Gastrocnemius medialis (tissue), 4 donors: ENCODE data around the gene IGSF21. TPM values are rescaled to one million over a fixed set of nuclear protein-coding genes. Genes with fewer than 3 reads are reported as not detected.

ENCODE experiments used
- ATAC-seq, 2 donors: fragments of 150-250 bp; one replicate each; pipeline ENCODE4 v1.9.1; 2016
- DNase-seq, 2 donors: peaks; one replicate each; pipeline ENCODE4 v3.0.0-alpha.2; 2019
- H3K27ac ChIP-seq, 4 donors: fragments of 200-600 bp; sonication (generic); 1 replicate in 1 of 4; 2 replicates in 3 of 4; pipeline ENCODE4 v1.5.1; 2016 to 2018; ENCODE audit warnings: mild to moderate bottlenecking in 2 of 4, moderate library complexity in 1 of 4
- H3K27me3 ChIP-seq, 3 donors: fragments of 200-600 bp; sonication (generic) in 2 of 3; 1 replicate in 1 of 3; 2 replicates in 2 of 3; pipeline versions ENCODE4 v1.5.1 to v1.6.0; 2016 to 2019; ENCODE audit warnings: mild to moderate bottlenecking in 1 of 3, moderate library complexity in 1 of 3
- H3K36me3 ChIP-seq, 2 donors: fragments of 200-600 bp; sonication (generic) in 1 of 2; one replicate each; pipeline ENCODE4 v1.5.1; 2017 to 2018
- H3K4me1 ChIP-seq, 2 donors: fragments of 200-600 bp; sonication (generic) in 1 of 2; one replicate each; pipeline ENCODE4 v1.5.1; 2016 to 2017; ENCODE audit warnings: mild to moderate bottlenecking in 2 of 2
- H3K4me3 ChIP-seq, 4 donors: fragments of 200-600 bp; sonication (generic) in 3 of 4; 1 replicate in 1 of 4; 2 replicates in 3 of 4; pipeline ENCODE4 v1.5.1; 2016 to 2019; ENCODE audit warnings: mild to moderate bottlenecking in 2 of 4
- H3K9me3 ChIP-seq, 3 donors: fragments of 200-600 bp; sonication (generic) in 2 of 3; 1 replicate in 1 of 3; 2 replicates in 2 of 3; pipeline ENCODE4 v1.5.1; 2016 to 2019
- POLR2A ChIP-seq, 2 donors: fragments of 450-650 bp; IDR thresholded peaks; one replicate each; pipeline ENCODE4 v1.6.1; 2017; ENCODE audit warnings: antibody characterized with exemption in 2 of 2, mild to moderate bottlenecking in 2 of 2, moderate library complexity in 2 of 2
- in situ Hi-C, 4 donors: fragments of 200-750 bp; cut with MboI; loops; one replicate each; pipeline versions ENCODE4 v1.15.0 to v1.8.0; 2017; ENCODE audit warnings: low sequenced_read_pairs in 4 of 4
- intact Hi-C: fragments of 100-400 bp; cut with DNase I; formaldehyde crosslinking; loops from one replicate; pipeline ENCODE4 v1.15.1; 2023; ENCODE audit warnings: low total_unique reads
- total RNA-seq, 4 donors: library from RNA; depleted of rRNA; stranded (reverse); fragments of >200 nt; gene quantifications; one replicate each; pipeline versions ENCODE4 v1.1.0 to v1.2.3, GENCODE V29; 2016
- TF ChIP-seq, protein P1 (sequence below), 5 experiments: fragments of 450-650 bp in 3 of 5; fragments of 200-600 bp in 2 of 5; sonication (generic) in 2 of 5; IDR thresholded peaks in 4 of 5; conservative IDR thresholded peaks in 1 of 5; 1 replicate in 4 of 5; 2 replicates in 1 of 5; pipeline ENCODE4 v1.5.1; 2016 to 2019; ENCODE audit warnings: antibody characterized with exemption in 5 of 5, mild to moderate bottlenecking in 3 of 5, moderate library complexity in 3 of 5

Gene IGSF21
- total RNA-seq, 4 donors from 2014 or later, result 0.32 to 0.66 (median 0.53) TPM

DNA sequence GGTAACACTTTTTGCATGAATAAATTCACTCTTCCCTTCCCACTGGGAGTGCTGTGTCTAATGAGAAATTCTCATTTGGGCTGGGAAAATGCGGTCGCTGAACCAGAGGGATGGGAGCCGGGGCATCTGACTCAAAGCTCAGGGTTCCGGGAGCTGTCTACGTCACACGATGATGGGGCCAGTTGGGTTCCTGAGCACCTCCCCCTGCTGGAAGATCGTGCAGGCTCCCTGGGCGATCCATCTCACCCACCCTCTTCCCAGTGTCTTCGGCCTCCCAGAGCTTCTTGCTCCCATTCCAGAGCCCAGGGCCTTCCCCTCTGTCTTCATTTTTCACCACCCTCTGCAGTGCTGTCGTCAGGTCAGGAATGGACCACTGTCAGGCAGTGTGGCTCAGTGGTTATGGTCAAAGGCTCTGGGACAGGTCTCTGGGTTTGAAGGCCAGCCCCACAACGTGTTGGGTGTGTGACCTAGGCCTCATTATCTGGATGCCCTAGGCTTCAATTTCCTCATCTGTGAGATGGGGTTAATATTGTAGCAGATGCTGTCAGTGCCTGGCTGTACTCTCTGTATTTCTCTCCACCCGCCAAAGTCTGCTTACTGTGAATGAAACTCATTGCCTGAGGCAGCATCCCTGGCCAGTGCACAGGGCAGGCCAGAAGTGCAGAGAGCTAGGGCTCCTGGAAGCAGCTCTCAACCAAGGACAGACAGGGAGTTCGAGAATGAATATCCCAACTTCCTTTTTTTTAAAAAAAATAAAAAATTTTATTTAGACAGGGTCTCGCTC lies 31.8 kb downstream of the IGSF21 start:
- H3K4me3 ChIP-seq, result no peak overlapping the region
- intact Hi-C loops, result no loop called here
- no peak for ATAC-seq
- no peak for DNase-seq
- H3K9me3 ChIP-seq, result no peaks in the 10 kb centered on the region
- no peaks in the 10 kb centered on the region for H3K36me3 ChIP-seq
- in situ Hi-C loops, result no loop called here
- no peak for TF ChIP-seq POLR2A (IDR thresholded peaks at IDR 0.05)
- TF ChIP-seq, protein P1, sequence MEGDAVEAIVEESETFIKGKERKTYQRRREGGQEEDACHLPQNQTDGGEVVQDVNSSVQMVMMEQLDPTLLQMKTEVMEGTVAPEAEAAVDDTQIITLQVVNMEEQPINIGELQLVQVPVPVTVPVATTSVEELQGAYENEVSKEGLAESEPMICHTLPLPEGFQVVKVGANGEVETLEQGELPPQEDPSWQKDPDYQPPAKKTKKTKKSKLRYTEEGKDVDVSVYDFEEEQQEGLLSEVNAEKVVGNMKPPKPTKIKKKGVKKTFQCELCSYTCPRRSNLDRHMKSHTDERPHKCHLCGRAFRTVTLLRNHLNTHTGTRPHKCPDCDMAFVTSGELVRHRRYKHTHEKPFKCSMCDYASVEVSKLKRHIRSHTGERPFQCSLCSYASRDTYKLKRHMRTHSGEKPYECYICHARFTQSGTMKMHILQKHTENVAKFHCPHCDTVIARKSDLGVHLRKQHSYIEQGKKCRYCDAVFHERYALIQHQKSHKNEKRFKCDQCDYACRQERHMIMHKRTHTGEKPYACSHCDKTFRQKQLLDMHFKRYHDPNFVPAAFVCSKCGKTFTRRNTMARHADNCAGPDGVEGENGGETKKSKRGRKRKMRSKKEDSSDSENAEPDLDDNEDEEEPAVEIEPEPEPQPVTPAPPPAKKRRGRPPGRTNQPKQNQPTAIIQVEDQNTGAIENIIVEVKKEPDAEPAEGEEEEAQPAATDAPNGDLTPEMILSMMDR (IDR thresholded peaks at IDR 0.05 in 4 of 5, conservative IDR thresholded peaks at IDR 0.05 in 1 of 5), result no peak
- no peak overlapping the region for H3K27ac ChIP-seq
- peaks cover 0 to 15% (median 0%) of the 10 kb centered on the region in 3 donors for H3K27me3 ChIP-seq
- no peaks in the 10 kb centered on the region for H3K4me1 ChIP-seq

DNA sequence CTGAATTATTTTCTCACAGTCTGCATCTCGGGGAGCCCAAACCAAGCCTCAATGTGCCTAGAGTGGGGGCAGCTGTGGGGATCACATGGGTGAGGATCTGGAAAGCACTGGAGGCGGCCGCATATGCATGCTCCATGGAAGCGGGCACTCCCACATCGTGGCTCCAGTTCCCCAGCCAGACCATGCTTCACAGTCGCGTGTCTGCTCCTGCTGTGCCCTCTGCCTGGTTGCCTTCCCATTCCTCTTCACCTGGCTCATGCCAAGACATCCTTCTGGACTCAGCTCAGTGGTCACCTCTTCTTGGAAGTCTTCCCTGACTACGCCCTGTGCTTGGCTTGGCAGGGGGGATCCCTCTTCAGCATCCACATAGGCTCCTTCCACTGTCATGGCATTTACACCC lies 32.8 kb downstream of the IGSF21 start:
- no peak for ATAC-seq
- in situ Hi-C loops (no loop called here), intact Hi-C loops (no loop called here)

DNA sequence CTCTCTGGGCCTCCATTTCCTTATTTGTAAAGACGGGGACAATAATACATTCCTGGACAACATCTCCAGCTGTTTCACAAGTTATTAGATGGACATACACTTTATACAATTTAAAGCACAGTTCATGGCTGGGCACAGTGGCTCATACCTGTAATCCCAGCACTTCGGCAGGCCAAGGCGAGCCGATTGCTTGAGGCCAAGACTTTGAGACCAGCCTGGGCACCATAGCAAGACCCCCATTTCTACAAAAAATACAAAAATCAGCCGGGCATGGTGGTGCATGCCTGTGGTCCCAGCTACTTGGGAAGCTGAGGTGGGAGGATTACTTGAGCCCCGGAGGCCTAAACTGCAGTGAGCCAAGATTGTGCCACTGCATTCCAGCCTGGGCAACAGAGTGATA lies 34.1 kb downstream of the IGSF21 start:
- DNase-seq (no peak), ATAC-seq (no peak)
- TF ChIP-seq, protein P1 (IDR thresholded peaks at IDR 0.05 in 4 of 5, conservative IDR thresholded peaks at IDR 0.05 in 1 of 5), result no peak
- TF ChIP-seq POLR2A (IDR thresholded peaks at IDR 0.05), result no peak
- no peak overlapping the region for H3K4me3 ChIP-seq
- no peaks in the 10 kb centered on the region for H3K36me3 ChIP-seq
- peaks cover 0 to 15% (median 0%) of the 10 kb centered on the region in 3 donors for H3K27me3 ChIP-seq
- intact Hi-C loops (no loop called here), in situ Hi-C loops (no loop called here)
- H3K27ac ChIP-seq, result no peak overlapping the region
- H3K9me3 ChIP-seq, result no peaks in the 10 kb centered on the region
- H3K4me1 ChIP-seq, result no peaks in the 10 kb centered on the region

More for the DNA sequence above, 32.8 kb downstream of the IGSF21 start:
- TF ChIP-seq POLR2A (IDR thresholded peaks at IDR 0.05), result no peak
- TF ChIP-seq, protein P1 (IDR thresholded peaks at IDR 0.05 in 4 of 5, conservative IDR thresholded peaks at IDR 0.05 in 1 of 5), result no peak
- DNase-seq, result no peak
- Histone ChIP-seq H3K27ac (no peak overlapping the region), H3K27me3 (peaks cover 0 to 15% (median 0%) of the 10 kb centered on the region in 3 donors), H3K9me3 (no peaks in the 10 kb centered on the region), H3K4me3 (no peak overlapping the region), H3K4me1 (no peaks in the 10 kb centered on the region), H3K36me3 (no peaks in the 10 kb centered on the region)

DNA sequence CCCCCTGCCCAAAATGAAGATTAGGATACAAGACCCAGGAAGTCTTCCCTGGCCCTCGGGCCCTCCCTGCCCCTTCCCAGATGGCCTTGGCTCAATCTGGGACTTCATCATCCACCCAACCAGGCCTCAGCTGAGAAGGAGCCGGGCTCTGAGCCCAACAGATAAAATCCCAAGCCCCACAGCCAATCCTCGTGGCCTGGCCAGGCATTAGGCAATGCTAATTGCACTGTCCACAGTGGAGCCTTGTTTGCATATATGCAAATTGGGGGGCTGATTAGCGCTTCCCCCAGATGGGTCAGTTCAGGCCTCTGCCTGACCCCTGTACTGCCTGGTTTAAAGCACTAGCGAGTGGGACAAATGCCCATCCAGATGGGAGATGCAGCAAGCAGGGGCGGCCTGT lies 34.9 kb downstream of the IGSF21 start:
- no peak for TF ChIP-seq POLR2A (IDR thresholded peaks at IDR 0.05)
- TF ChIP-seq, protein P1 (IDR thresholded peaks at IDR 0.05 in 4 of 5, conservative IDR thresholded peaks at IDR 0.05 in 1 of 5), result no peak
- Histone ChIP-seq H3K27me3 (peaks cover 0 to 9% (median 0%) of the 10 kb centered on the region in 3 donors), H3K4me1 (no peaks in the 10 kb centered on the region), H3K27ac (no peak overlapping the region), H3K9me3 (no peaks in the 10 kb centered on the region), H3K4me3 (no peak overlapping the region), H3K36me3 (no peaks in the 10 kb centered on the region)
- intact Hi-C loops (no loop called here), in situ Hi-C loops (no loop called here)
- ATAC-seq (no peak), DNase-seq (no peak)
